Ishikawa (cell line): ENCODE results near the gene CNTN4.

Experiments
- CEBPB ChIP-seq: IDR thresholded peaks from 2 replicates; pipeline ENCODE4 v1.6.1; 2012
- CREB1 ChIP-seq: IDR thresholded peaks from 2 replicates; pipeline ENCODE4 v1.6.1; 2012; ENCODE audit warnings: low read depth
- EGR1 ChIP-seq: IDR thresholded peaks from 2 replicates; pipeline ENCODE4 v1.6.1; 2012
- EP300 ChIP-seq: IDR thresholded peaks from 2 replicates; pipeline ENCODE4 v1.6.1; 2012; ENCODE audit warnings: borderline replicate concordance
- FOXM1 ChIP-seq: IDR thresholded peaks from 2 replicates; pipeline ENCODE4 v1.6.1; 2012; ENCODE audit warnings: low read depth, borderline replicate concordance
- MAX ChIP-seq: IDR thresholded peaks from 2 replicates; pipeline ENCODE4 v1.6.1; 2012
- NFIC ChIP-seq: IDR thresholded peaks from 2 replicates; pipeline ENCODE4 v1.6.1; 2012
- RAD21 ChIP-seq: IDR thresholded peaks from 2 replicates; pipeline ENCODE4 v1.6.1; 2012; ENCODE audit warnings: low read depth
- REST ChIP-seq: IDR thresholded peaks from 2 replicates; pipeline ENCODE4 v1.6.1; 2012; ENCODE audit warnings: low read depth, mild to moderate bottlenecking
- TAF1 ChIP-seq: IDR thresholded peaks from 2 replicates; pipeline ENCODE4 v1.6.1; 2012; ENCODE audit warnings: low read depth, mild to moderate bottlenecking
- USF1 ChIP-seq: IDR thresholded peaks from 2 replicates; pipeline ENCODE4 v1.6.1; 2012
- YY1 ChIP-seq: IDR thresholded peaks from 2 replicates; pipeline ENCODE4 v1.6.1; 2012; ENCODE audit warnings: low read depth

- TF ChIP-seq TAF1 (no peak), NFIC (no peak), REST (no peak), USF1 (no peak), MAX (no peak), RAD21 (no peak), FOXM1 (no peak), CREB1 (no peak), EGR1 (no peak), YY1 (no peak), EP300 (no peak), CEBPB (no peak)
Observed at GRCh38 chr3:2236203-2236602, 137.5 kb downstream of the CNTN4 start.
